ENCODE data around the gene GNG8.

GRCh38 chr19:46601318-46602224 is 34.4 kb downstream of the GNG8 start, which contains the start of gene CALM3:
- TF ChIP-seq EZH2 (IDR thresholded peaks at IDR 0.05; ENCODE audit: borderline replicate concordance, insufficient read depth, low read length, poor library complexity, severe bottlenecking) (no peak), POLR2AphosphoS5 (IDR thresholded peaks at IDR 0.05) (peak; percentile 93), CTCF (IDR thresholded peaks at IDR 0.05; ENCODE audit: poor library complexity, severe bottlenecking) (no peak), REST (IDR thresholded peaks at IDR 0.05; ENCODE audit: borderline replicate concordance) (peak; percentile 95), RAD21 (conservative IDR thresholded peaks at IDR 0.05) (no peak), SMC3 (conservative IDR thresholded peaks at IDR 0.05; ENCODE audit: poor library complexity) (peak; percentile 32), EP300 (conservative IDR thresholded peaks at IDR 0.05; ENCODE audit: poor library complexity, severe bottlenecking) (no peak), TAF1 (IDR thresholded peaks at IDR 0.05; ENCODE audit: low read depth) (peak; percentile 50), MXI1 (conservative IDR thresholded peaks at IDR 0.05; ENCODE audit: poor library complexity, severe bottlenecking) (peak; percentile 62)
